ENCODE data around the gene BACE1-AS. TPM values are rescaled to one million over a fixed set of nuclear protein-coding genes. Genes with fewer than 3 reads are reported as not detected.

The BACE1-AS gene
- total and polyA plus RNA-seq, 2 of the 8 experiments (the other 6 are each of a cell fraction or from before 2014, with no cell fraction given) = 14.9 to 17.4 TPM

- CTCF ChIA-PET (ENCODE audit: partially characterized antibody) = interaction anchor here (0.7 kb wide), 1 partner anchor 10 kb away, joined by 4 read pairs; no protein-coding TSS in a partner anchor
- Histone ChIP-seq H3K9ac (replicated peaks in 1 of 4; ENCODE audit: extremely low read depth in 1 of 4, low read depth in 3 of 4, low read length in 3 of 4) (no peak overlapping the region), H3K27ac (ENCODE audit: low read depth, low read length) (no peak overlapping the region), H2AK5ac (ENCODE audit: low read depth, low read length) (no peak overlapping the region), H3K79me1 (ENCODE audit: low read depth, low read length) (no peaks in the 10 kb centered on the region), H4K5ac (ENCODE audit: insufficient read length, low read depth, low read length) (no peak overlapping the region), H3K14ac (ENCODE audit: insufficient read length) (no peak overlapping the region), H2BK12ac (ENCODE audit: low read depth, low read length) (no peak overlapping the region), H3K18ac (ENCODE audit: extremely low read depth, low read length) (no peak overlapping the region), H2BK15ac (ENCODE audit: low read length) (no peak overlapping the region), H3K4me3 (ENCODE audit: extremely low read depth in 1 of 4, insufficient read depth in 2 of 4, low read depth in 3 of 4, low read length in 4 of 4) (no peak overlapping the region), H3K56ac (replicated peaks; ENCODE audit: insufficient read length, low read depth, low read length) (no peak overlapping the region), H3K36me3 (ENCODE audit: control insufficient read depth in 2 of 4, insufficient read depth in 4 of 4, low read length in 3 of 4) (peaks cover 18 to 61% (median 32%) of the 10 kb centered on the region in 4 experiments), H2AFZ (ENCODE audit: low read length) (no peak overlapping the region), H2BK5ac (ENCODE audit: low read depth, low read length) (no peak overlapping the region), H4K20me1 (replicated peaks in 1 of 2; ENCODE audit: control insufficient read depth in 1 of 2, insufficient read depth in 2 of 2, low read length in 2 of 2) (no peaks in the 10 kb centered on the region), H4K8ac (ENCODE audit: extremely low read depth, insufficient read depth, low read length) (no peak overlapping the region), H3K9me3 (ENCODE audit: insufficient read depth in 2 of 2, low read depth in 1 of 2, low read length in 1 of 2) (no peaks in the 10 kb centered on the region), H4K91ac (replicated peaks; ENCODE audit: insufficient read length, low read length) (no peak overlapping the region), H2BK120ac (replicated peaks; ENCODE audit: low read depth, low read length) (no peak overlapping the region), H3K4ac (replicated peaks; ENCODE audit: insufficient read length, low read depth, low read length) (no peak overlapping the region), H3K4me2 (ENCODE audit: insufficient read depth in 1 of 2, low read depth in 2 of 2, low read length in 2 of 2) (no peak overlapping the region), H3K79me2 (ENCODE audit: control insufficient read depth in 1 of 2, insufficient read depth in 2 of 2, low read length in 2 of 2) (no peaks in the 10 kb centered on the region), H2BK20ac (ENCODE audit: low read length) (no peak overlapping the region), H3K23me2 (ENCODE audit: low read depth, low read length) (no peaks in the 10 kb centered on the region), H3K27me3 (replicated peaks in 1 of 4; ENCODE audit: control insufficient read depth in 3 of 4, extremely low read depth in 1 of 4, insufficient read depth in 3 of 4, low read length in 3 of 4) (no peaks in the 10 kb centered on the region), H3K4me1 (replicated peaks in 1 of 4; ENCODE audit: control insufficient read depth in 3 of 4, insufficient read depth in 4 of 4, low read length in 3 of 4) (no peaks in the 10 kb centered on the region), H3K23ac (ENCODE audit: insufficient read length) (no peak overlapping the region)
- DNase-seq (ENCODE audit: low read depth in 1 of 2, low spot score in 2 of 2) (no peak), FAIRE-seq (no peak)
- POLR2A ChIA-PET (ENCODE audit: partially characterized antibody) = no interaction called here
- no peak for TF ChIP-seq MAFK (IDR thresholded peaks at IDR 0.05; ENCODE audit: low read depth, low read length)
- TF ChIP-seq SIN3A (conservative IDR thresholded peaks at IDR 0.05 in 1 of 2, IDR thresholded peaks at IDR 0.05 in 1 of 2; ENCODE audit: low read depth in 1 of 2, low read length in 2 of 2) = no peak
- TF ChIP-seq GABPA (IDR thresholded peaks at IDR 0.05; ENCODE audit: borderline replicate concordance, insufficient read depth, low read length) = no peak
- TF ChIP-seq ATF3 (IDR thresholded peaks at IDR 0.05; ENCODE audit: insufficient read depth, low read depth, low read length) = no peak
- TF ChIP-seq SRF (IDR thresholded peaks at IDR 0.05; ENCODE audit: low read depth, low read length) = no peak
- TF ChIP-seq NRF1 (IDR thresholded peaks at IDR 0.05; ENCODE audit: low read depth, low read length) = no peak
- no peak for TF ChIP-seq RNF2 (IDR thresholded peaks at IDR 0.05; ENCODE audit: borderline replicate concordance, low read depth, low read length, missing control alignments, poor library complexity, severe bottlenecking)
- TF ChIP-seq ASH2L (IDR thresholded peaks at IDR 0.05; ENCODE audit: low read length) = no peak
- TF ChIP-seq RAD21 (IDR thresholded peaks at IDR 0.05 in 1 of 2, conservative IDR thresholded peaks at IDR 0.05 in 1 of 2; ENCODE audit: low read depth in 2 of 2, low read length in 2 of 2) = no peak
- no peak for TF ChIP-seq KDM5A (IDR thresholded peaks at IDR 0.05; ENCODE audit: low read length)
- TF ChIP-seq POU5F1 (IDR thresholded peaks at IDR 0.05; ENCODE audit: low read depth, low read length) = no peak
- TF ChIP-seq BCL11A (IDR thresholded peaks at IDR 0.05; ENCODE audit: low read depth in 2 of 2, low read length in 2 of 2) = no peak
- TF ChIP-seq TEAD4 (IDR thresholded peaks at IDR 0.05; ENCODE audit: low read depth, low read length) = no peak
- 98% methylated on average over 2 of the region's 2 CpGs; no CpG with 5 or more reads in 1 of the 2 experiments for WGBS, 2 experiments (ENCODE audit: extremely low coverage in 1 of 2, insufficient coverage in 1 of 2, insufficient read length in 1 of 2, insufficient replicate concordance in 2 of 2, low coverage in 1 of 2, low lambda C conversion rate in 2 of 2, missing lambda C conversion rate in 1 of 2)
Measured at GRCh38 chr11:117284053-117284452, 7.1 kb upstream of the BACE1-AS start.
